IMR-90 (cell line): Measurements from ENCODE around the gene PAAF1. TPM values are rescaled to one million over a fixed set of nuclear protein-coding genes. Genes with fewer than 3 reads are reported as not detected.

Source experiments
- ATAC-seq: fragments of 200-7000 bp; cut with Tn5 transposase; 2 replicates; pipeline ENCODE4 v1.9.1; 2020; ENCODE audit warnings: low read depth, mild to moderate bottlenecking, moderate library complexity
- BruUV-seq: library from RNA; stranded (reverse); fragments of 400-500 nt; replicated peaks from 2 replicates; lab custom pipeline; 2021; lab: Mats Ljungman, UMichigan
- CTCF ChIA-PET: fragments of 300-600 bp; formaldehyde crosslinking; extraction: SDS; loops from one replicate; lab custom pipeline; 2021; ENCODE audit warnings: antibody characterized with exemption; lab: Yijun Ruan, JAX
- POLR2A ChIA-PET: fragments of 300-600 bp; sonication (Branson Sonifier 250); formaldehyde crosslinking; loops from one replicate; lab custom pipeline; 2022; ENCODE audit warnings: antibody characterized with exemption; ENCODE audit not compliant: unreplicated experiment; lab: Charles Lee
- DNase-seq: peaks from one replicate; pipeline ENCODE4 v3.0.0; 2013
- H2AFZ ChIP-seq: replicated peaks from 2 replicates; pipeline ENCODE3; 2013; ENCODE audit warnings: low read length, mild to moderate bottlenecking; ENCODE audit not compliant: poor library complexity
- H2AK5ac ChIP-seq: 2 replicates; pipeline ENCODE4 v1.6.1; 2013; ENCODE audit warnings: low read depth, low read length, inconsistent platforms
- H2AK9ac ChIP-seq: replicated peaks from 2 replicates; pipeline ENCODE3; 2013; ENCODE audit warnings: mild to moderate bottlenecking, low read depth, low read length, moderate library complexity; ENCODE audit not compliant: poor library complexity
- H2BK120ac ChIP-seq: 2 replicates; pipeline ENCODE4 v1.6.1; 2013; ENCODE audit warnings: low read depth, low read length, inconsistent platforms
- H2BK15ac ChIP-seq: 3 replicates; pipeline ENCODE4 v1.6.1; 2013; ENCODE audit warnings: low read depth, low read length, inconsistent platforms
- H2BK20ac ChIP-seq: 2 replicates; pipeline ENCODE4 v1.6.1; 2013; ENCODE audit warnings: low read depth, mild to moderate bottlenecking, inconsistent platforms, low read length, moderate library complexity
- H2BK5ac ChIP-seq: 2 replicates; pipeline ENCODE4 v1.6.1; 2013; ENCODE audit warnings: mild to moderate bottlenecking, low read depth, low read length, inconsistent platforms; ENCODE audit not compliant: poor library complexity, severe bottlenecking
- H3K14ac ChIP-seq: replicated peaks from 2 replicates; pipeline ENCODE4 v1.6.1; 2013; ENCODE audit warnings: low read depth, low read length, inconsistent platforms
- H3K18ac ChIP-seq: 2 replicates; pipeline ENCODE4 v1.6.1; 2013; ENCODE audit warnings: low read depth, low read length, control low read depth
- H3K23ac ChIP-seq: 2 replicates; pipeline ENCODE4 v1.6.1; 2013; ENCODE audit warnings: low read depth, low read length, inconsistent platforms
- H3K27ac ChIP-seq: 2 replicates; pipeline ENCODE4 v1.5.1; 2013; ENCODE audit warnings: mild to moderate bottlenecking, control low read depth, low read length; ENCODE audit not compliant: insufficient read depth
- H3K27me3 ChIP-seq: 2 replicates; pipeline ENCODE4 v1.6.1; 2013; ENCODE audit warnings: low read length; ENCODE audit not compliant: control insufficient read depth, insufficient read depth
- H3K36me3 ChIP-seq: 2 replicates; pipeline ENCODE4 v1.6.1; 2013; ENCODE audit warnings: low read length, mixed read lengths; ENCODE audit not compliant: control insufficient read depth, insufficient read depth
- H3K4ac ChIP-seq: 2 replicates; pipeline ENCODE4 v1.6.1; 2013; ENCODE audit warnings: low read depth, low read length, inconsistent platforms
- H3K4me1 ChIP-seq: 2 replicates; pipeline ENCODE4 v1.6.1; 2013; ENCODE audit warnings: low read length, mixed read lengths; ENCODE audit not compliant: control insufficient read depth, insufficient read depth
- H3K4me2 ChIP-seq: 2 replicates; pipeline ENCODE4 v1.6.1; 2013; ENCODE audit warnings: low read depth, mild to moderate bottlenecking, control low read depth, low read length, moderate library complexity
- H3K4me3 ChIP-seq: 2 replicates; pipeline ENCODE4 v1.5.1; 2013; ENCODE audit warnings: low read depth, mild to moderate bottlenecking, control low read depth, low read length, moderate library complexity; ENCODE audit not compliant: insufficient read depth
- H3K56ac ChIP-seq: 2 replicates; pipeline ENCODE4 v1.6.1; 2013; ENCODE audit warnings: low read length, inconsistent platforms; ENCODE audit not compliant: insufficient read depth; ENCODE audit errors: extremely low read depth
- H3K79me1 ChIP-seq, 2 experiments: 2 replicates each; pipeline ENCODE4 v1.6.1; 2013; ENCODE audit warnings: low read length in 2 of 2, inconsistent platforms in 1 of 2, low read depth in 1 of 2
- H3K9ac ChIP-seq: 2 replicates; pipeline ENCODE4 v1.6.1; 2013; ENCODE audit warnings: low read depth, low read length, control low read depth
- H3K9me1 ChIP-seq: 2 replicates; pipeline ENCODE4 v1.6.1; 2013; ENCODE audit warnings: low read length, inconsistent platforms; ENCODE audit not compliant: insufficient read depth
- H3K9me3 ChIP-seq: 2 replicates; pipeline ENCODE4 v1.6.1; 2013; ENCODE audit warnings: low read length; ENCODE audit not compliant: control insufficient read depth, insufficient read depth
- H4K20me1 ChIP-seq: 2 replicates; pipeline ENCODE4 v1.6.1; 2013; ENCODE audit warnings: low read length, inconsistent platforms; ENCODE audit not compliant: insufficient read depth
- H4K5ac ChIP-seq: 2 replicates; pipeline ENCODE4 v1.6.1; 2013; ENCODE audit warnings: mild to moderate bottlenecking, low read depth, low read length, control low read depth
- H4K8ac ChIP-seq, 2 experiments: 2 replicates each; pipeline ENCODE4 v1.6.1; 2013; ENCODE audit warnings: low read depth in 2 of 2, low read length in 2 of 2, control low read depth in 1 of 2, inconsistent platforms in 1 of 2
- H4K91ac ChIP-seq: 2 replicates; pipeline ENCODE4 v1.6.1; 2013; ENCODE audit warnings: low read depth, low read length, inconsistent platforms; ENCODE audit not compliant: insufficient read depth
- BHLHE40 ChIP-seq: fragments of 150-350 bp; IDR thresholded peaks from 2 replicates; pipeline ENCODE4 v1.6.1; 2016; ENCODE audit warnings: mild to moderate bottlenecking, low read depth, low read length
- CHD1 ChIP-seq: IDR thresholded peaks from 2 replicates; pipeline ENCODE4 v1.6.1; 2012; ENCODE audit warnings: low read depth, low read length, improper control_type of control experiment
- MAFK ChIP-seq: IDR thresholded peaks from 2 replicates; pipeline ENCODE4 v1.6.1; 2012; ENCODE audit warnings: low read depth, low read length, improper control_type of control experiment
- RAD21 ChIP-seq: IDR thresholded peaks from 2 replicates; pipeline ENCODE4 v1.6.1; 2012; ENCODE audit warnings: low read length, improper control_type of control experiment
- WGBS, 2 experiments: methylation state at CpG; one replicate each; pipeline versions ENCODE4 v1.1.5 to v1.1.7; 2013; ENCODE audit warnings: missing lambda C conversion rate in 2 of 2; ENCODE audit not compliant: insufficient read length in 1 of 2; ENCODE audit errors: extremely low coverage in 2 of 2; 5-methylcytosine and 5-hydroxymethylcytosine counted together
- dilution Hi-C: fragments of 300-500 bp; cut with HindIII; formaldehyde crosslinking; loops from one replicate; pipeline ENCODE4 v1.14.3; 2018; ENCODE audit warnings: low sequenced_read_pairs; ENCODE audit not compliant: unreplicated experiment
- in situ Hi-C: fragments of 300-500 bp; cut with MboI; formaldehyde crosslinking; loops from 3 replicates; pipeline ENCODE4 v1.14.3; 2019; ENCODE audit warnings: low sequenced_read_pairs, inconsistent platforms, mixed read lengths
- intact Hi-C: fragments of 100-400 bp; cut with micrococcal nuclease; formaldehyde crosslinking; loops from 2 replicates; pipeline ENCODE4 v1.10.0; 2022
- polyA plus RNA-seq, 3 experiments: library from polyadenylated mRNA; depleted of rRNA; stranded (reverse); fragments of >200 nt; gene quantifications; 2 replicates each; pipeline ENCODE4 v1.2.3, GENCODE V29; 2012; ENCODE audit warnings: low replicate concordance in 1 of 3
- total RNA-seq: library from RNA; depleted of rRNA; stranded (reverse); fragments of >200 nt; gene quantifications from 2 replicates; pipeline ENCODE4 v1.2.3, GENCODE V29; 2012

Gene PAAF1
- total and polyA plus RNA-seq, 2 of the 4 experiments (the other 2 are of a cell fraction), result 15.1 to 16.4 TPM

DNA sequence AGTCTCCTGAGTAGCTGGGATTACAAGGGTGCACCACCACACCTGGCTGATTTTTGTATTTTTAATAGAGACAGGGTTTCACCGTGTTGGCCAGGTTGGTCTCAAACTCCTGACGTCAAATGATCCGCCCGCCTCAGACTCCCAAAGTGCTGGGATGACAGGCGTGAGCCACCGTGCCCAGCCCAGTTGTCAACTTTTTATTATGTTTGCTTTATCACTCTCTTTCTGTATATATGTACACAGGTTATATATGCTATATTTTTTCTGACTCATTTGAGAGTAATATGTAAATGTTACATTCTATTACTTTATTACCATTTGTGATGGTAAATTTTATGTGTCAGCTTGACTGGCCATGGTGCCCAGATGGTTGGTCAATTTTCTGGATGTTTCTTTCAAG, 55.2 kb downstream of the PAAF1 start:
- Histone ChIP-seq H3K4me3 (no peak overlapping the region), H2BK120ac (no peak overlapping the region), H3K27me3 (no peaks in the 10 kb centered on the region), H3K4me2 (no peak overlapping the region), H3K36me3 (peaks cover 16% of the 10 kb centered on the region), H2AK5ac (no peak overlapping the region), H3K14ac (no peak overlapping the region), H3K27ac (no peak overlapping the region), H4K8ac (no peak overlapping the region), H3K18ac (no peak overlapping the region), H3K23ac (no peak overlapping the region), H3K4me1 (no peaks in the 10 kb centered on the region), H2BK15ac (no peak overlapping the region), H2AFZ (no peak overlapping the region), H4K5ac (no peak overlapping the region), H2BK20ac (no peak overlapping the region), H2BK5ac (no peak overlapping the region), H4K20me1 (no peaks in the 10 kb centered on the region), H3K9me1 (no peaks in the 10 kb centered on the region), H3K9ac (no peak overlapping the region), H3K4ac (no peak overlapping the region), H3K56ac (no peak overlapping the region), H3K9me3 (no peaks in the 10 kb centered on the region), H4K91ac (no peak overlapping the region), H2AK9ac (no peak overlapping the region), H3K79me1 (no peaks in the 10 kb centered on the region)
- WGBS, 2 experiments, result 80% methylated on average over 2 of the region's 6 CpGs; no CpG with 5 or more reads in 1 of the 2 experiments
- intact Hi-C loops (loop anchor here (1.0 to 5.0 kb wide), 3 partner anchors 171 to 530 kb away; partner anchors contain the start of gene RAB6A), in situ Hi-C loops (loop anchor here (10.0 kb wide), 1 partner anchor 307 kb away; no protein-coding TSS in a partner anchor), dilution Hi-C loops (no loop called here)
- POLR2A ChIA-PET, result no interaction called here
- no TSS peak for BruUV-seq
- no peak for TF ChIP-seq MAFK
- TF ChIP-seq RAD21, result no peak
- no peak for TF ChIP-seq BHLHE40
- TF ChIP-seq CHD1, result no peak
- DNase-seq, result no peak
- CTCF ChIA-PET, result interaction anchor here (1.1 to 1.7 kb wide), 4 partner anchors 9 to 306 kb away, joined by 3 to 6 read pairs (median 4); no protein-coding TSS in a partner anchor
- no peak for ATAC-seq
